Measurements from ENCODE around the gene KLHL3.

KLHL3 gene

DNA sequence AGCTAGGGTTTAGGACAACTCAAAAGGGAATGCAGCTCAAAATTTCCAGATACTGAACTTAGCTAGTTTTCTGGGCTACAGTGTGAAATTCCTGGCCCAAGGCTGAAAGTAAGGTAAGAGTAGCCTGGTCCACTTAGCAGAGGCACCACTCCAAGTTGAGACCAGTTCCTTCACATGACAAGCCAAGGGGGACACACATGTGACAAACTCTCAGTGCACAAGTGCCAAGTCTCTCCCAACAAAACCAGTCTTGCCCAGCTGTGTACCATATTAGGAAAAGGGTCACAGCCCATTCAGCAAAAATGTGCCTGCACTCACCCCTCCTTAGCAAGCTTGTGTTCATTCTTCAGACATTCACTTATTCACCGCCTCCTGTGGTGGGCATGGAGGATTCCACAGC, 27.8 kb downstream of the KLHL3 start:
- Histone ChIP-seq H3K27ac (ENCODE audit: low read depth, low read length) (no peak overlapping the region), H3K4me3 (ENCODE audit: low read length) (no peak overlapping the region), H3K4me1 (ENCODE audit: insufficient read depth, low read length) (no peaks in the 10 kb centered on the region), H3K9ac (ENCODE audit: low read depth, low read length) (no peak overlapping the region), H3K9me3 (ENCODE audit: insufficient read depth, low read depth, low read length) (peaks cover 3% of the 10 kb centered on the region), H3K27me3 (ENCODE audit: insufficient read depth, low read length) (no peaks in the 10 kb centered on the region), H3K36me3 (ENCODE audit: insufficient read depth, low read length) (peaks cover 10% of the 10 kb centered on the region)
- WGBS: 100% methylated on average over 1 of the region's 1 CpG

DNA sequence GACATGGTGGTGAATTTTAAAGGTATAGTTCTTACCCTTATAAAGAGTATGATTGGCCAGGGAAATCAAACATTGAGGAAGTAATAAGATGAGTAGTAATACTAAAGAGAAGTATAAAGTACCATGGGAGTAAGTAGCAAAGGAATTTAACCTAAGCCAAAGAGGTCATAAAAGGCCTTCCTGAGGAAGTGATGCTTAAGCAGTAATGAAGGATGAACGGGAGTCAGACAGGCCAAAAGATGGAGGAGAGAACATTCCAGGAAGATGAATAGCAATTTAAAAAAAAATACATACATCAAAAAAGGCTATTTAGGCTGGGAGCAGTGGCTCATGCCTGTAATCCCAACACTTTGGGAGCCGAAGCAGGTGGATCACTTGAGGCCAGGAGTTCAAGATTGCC, 29.0 kb downstream of the KLHL3 start:
- Histone ChIP-seq H3K36me3 (ENCODE audit: insufficient read depth, low read length) (peaks cover 10% of the 10 kb centered on the region; the same call in 1 of the 2 replicates), H3K27ac (ENCODE audit: low read depth, low read length) (no peak overlapping the region), H3K9ac (ENCODE audit: low read depth, low read length) (no peak overlapping the region), H3K4me1 (ENCODE audit: insufficient read depth, low read length) (no peaks in the 10 kb centered on the region), H3K4me3 (ENCODE audit: low read length) (no peak overlapping the region), H3K9me3 (ENCODE audit: insufficient read depth, low read depth, low read length) (no peaks in the 10 kb centered on the region), H3K27me3 (ENCODE audit: insufficient read depth, low read length) (no peaks in the 10 kb centered on the region)
- 95% methylated on average over 2 of the region's 2 CpGs for WGBS

DNA sequence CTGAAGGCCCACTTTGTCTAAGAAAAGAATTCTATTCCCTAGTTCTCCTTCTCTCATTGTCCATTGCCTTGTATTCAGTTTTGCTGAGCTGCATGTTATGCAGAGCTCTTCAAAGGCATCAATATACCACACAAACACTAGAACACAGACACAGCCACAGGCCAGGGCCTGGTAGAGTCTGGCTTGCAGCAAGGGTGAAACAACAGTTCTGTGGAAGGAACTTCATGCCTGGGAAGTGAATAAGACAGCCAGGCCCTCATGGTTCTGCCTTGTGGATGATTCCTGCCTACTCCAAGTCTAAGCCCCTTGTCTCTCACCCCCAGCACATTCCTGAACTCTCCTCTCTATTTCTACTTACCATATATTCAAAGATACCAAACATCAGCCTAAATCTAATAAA, 30.8 kb downstream of the KLHL3 start:
- no peak overlapping the region for H3K9ac ChIP-seq (ENCODE audit: low read depth, low read length)
- H3K4me1 ChIP-seq (ENCODE audit: insufficient read depth, low read length): no peaks in the 10 kb centered on the region
- H3K27me3 ChIP-seq (ENCODE audit: insufficient read depth, low read length): no peaks in the 10 kb centered on the region
- peaks cover 10% of the 10 kb centered on the region; the same call in 1 of the 2 replicates for H3K36me3 ChIP-seq (ENCODE audit: insufficient read depth, low read length)
- H3K9me3 ChIP-seq (ENCODE audit: insufficient read depth, low read depth, low read length): no peaks in the 10 kb centered on the region
- no peak overlapping the region for H3K4me3 ChIP-seq (ENCODE audit: low read length)
- H3K27ac ChIP-seq (ENCODE audit: low read depth, low read length): no peak overlapping the region

DNA sequence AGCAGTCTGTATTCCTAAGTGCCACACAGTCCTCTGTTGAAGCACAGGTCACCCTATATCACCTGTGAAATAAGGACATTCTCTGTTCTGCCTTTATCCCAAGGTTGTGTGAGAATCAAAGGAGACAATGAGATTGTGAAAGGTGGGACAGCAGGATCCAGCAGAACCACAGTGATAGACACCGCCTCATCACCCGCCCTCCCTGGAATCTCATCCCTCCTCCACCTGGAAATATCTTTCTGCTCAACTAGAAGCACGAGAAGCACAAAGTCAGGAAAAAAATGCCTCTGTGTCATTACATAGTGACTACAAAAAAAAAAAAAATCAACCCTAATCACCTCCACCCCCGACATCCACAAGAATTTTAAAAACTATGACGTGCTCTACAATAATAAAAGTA, 32.3 kb downstream of the KLHL3 start:
- Histone ChIP-seq H3K36me3 (ENCODE audit: insufficient read depth, low read length) (0 out of 2 replicates have a peak, but pooled peaks cover 4% of the 10 kb centered on the region), H3K27ac (ENCODE audit: low read depth, low read length) (no peak overlapping the region), H3K4me1 (ENCODE audit: insufficient read depth, low read length) (no peaks in the 10 kb centered on the region), H3K9me3 (ENCODE audit: insufficient read depth, low read depth, low read length) (no peaks in the 10 kb centered on the region), H3K9ac (ENCODE audit: low read depth, low read length) (no peak overlapping the region), H3K4me3 (ENCODE audit: low read length) (no peak overlapping the region), H3K27me3 (ENCODE audit: insufficient read depth, low read length) (no peaks in the 10 kb centered on the region)
- WGBS: 92% methylated on average over 5 of the region's 5 CpGs

DNA sequence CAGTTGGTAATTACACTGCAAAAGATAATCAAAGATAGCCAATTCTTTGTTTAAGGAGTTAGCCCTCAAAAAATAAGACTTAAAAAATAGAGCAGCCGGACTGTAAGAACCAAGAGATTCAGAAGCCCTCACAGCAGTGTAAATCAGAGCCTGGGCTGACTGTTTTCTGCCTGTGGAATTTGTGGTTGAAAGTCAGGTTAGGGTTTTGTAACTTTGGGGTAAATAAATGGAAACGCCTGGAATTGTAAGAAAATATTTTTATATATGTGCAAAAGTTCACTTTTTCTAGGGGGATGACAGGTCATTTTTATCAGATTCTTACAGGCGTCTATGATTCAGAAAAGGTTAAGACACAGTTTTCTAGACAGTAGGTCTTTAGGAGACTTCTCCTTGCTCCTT, 35.6 kb downstream of the KLHL3 start:
- Histone ChIP-seq H3K36me3 (ENCODE audit: insufficient read depth, low read length) (peaks cover 16% of the 10 kb centered on the region), H3K27ac (ENCODE audit: low read depth, low read length) (no peak overlapping the region), H3K4me3 (ENCODE audit: low read length) (no peak overlapping the region), H3K27me3 (ENCODE audit: insufficient read depth, low read length) (no peaks in the 10 kb centered on the region), H3K9me3 (ENCODE audit: insufficient read depth, low read depth, low read length) (no peaks in the 10 kb centered on the region), H3K9ac (ENCODE audit: low read depth, low read length) (no peak overlapping the region), H3K4me1 (ENCODE audit: insufficient read depth, low read length) (no peaks in the 10 kb centered on the region)
- WGBS: 90% methylated on average over 3 of the region's 3 CpGs

DNA sequence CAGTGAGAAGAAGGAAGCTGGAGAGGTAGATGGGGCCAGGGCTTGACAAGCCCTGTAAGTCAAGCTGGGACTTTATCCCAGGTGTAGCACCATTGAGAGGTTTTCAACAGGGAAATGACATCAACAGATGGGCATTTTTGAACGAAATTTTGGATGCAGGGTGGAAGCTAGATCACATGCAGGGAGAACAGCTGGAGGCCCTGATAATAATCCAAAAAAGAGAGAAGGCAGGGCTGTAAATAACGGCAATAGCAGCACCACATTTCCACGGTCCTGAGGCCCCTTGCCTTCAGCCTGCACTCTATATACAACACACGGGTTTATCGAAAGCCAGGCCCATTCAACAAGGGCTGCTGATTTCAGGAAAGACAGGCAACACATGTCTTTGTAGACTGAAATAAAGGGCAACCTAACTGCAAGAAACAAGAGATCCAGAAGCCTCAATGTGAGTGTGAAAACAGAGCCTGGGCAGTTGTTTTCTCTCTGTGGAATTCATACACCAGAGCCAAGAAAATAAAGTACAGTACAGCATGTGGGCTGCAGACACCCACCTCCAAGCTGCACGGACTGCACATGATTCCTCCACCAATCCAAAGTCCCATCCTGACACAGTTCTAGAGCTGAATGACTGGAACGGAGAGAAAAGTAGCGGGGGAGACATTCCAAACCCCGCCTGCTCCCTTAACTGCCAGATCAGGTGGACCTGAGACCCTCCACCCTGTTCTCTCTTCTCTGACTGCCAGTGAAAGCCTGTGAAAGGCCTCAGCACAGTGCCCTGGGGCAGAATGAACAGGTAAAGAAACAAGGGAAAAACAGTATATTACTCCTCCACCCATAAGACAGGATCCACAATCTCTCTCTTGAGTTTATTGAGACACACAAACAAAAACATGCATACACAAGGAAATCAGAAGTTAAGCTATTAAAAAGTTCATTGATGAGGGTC, 36.3 kb downstream of the KLHL3 start:
- WGBS: 82% methylated on average over 9 of the region's 9 CpGs
- Histone ChIP-seq H3K27me3 (ENCODE audit: insufficient read depth, low read length) (no peaks in the 10 kb centered on the region), H3K36me3 (ENCODE audit: insufficient read depth, low read length) (peaks cover 16% of the 10 kb centered on the region), H3K27ac (ENCODE audit: low read depth, low read length) (no peak overlapping the region), H3K9me3 (ENCODE audit: insufficient read depth, low read depth, low read length) (no peaks in the 10 kb centered on the region), H3K4me1 (ENCODE audit: insufficient read depth, low read length) (no peaks in the 10 kb centered on the region), H3K9ac (ENCODE audit: low read depth, low read length) (no peak overlapping the region), H3K4me3 (ENCODE audit: low read length) (no peak overlapping the region)

DNA sequence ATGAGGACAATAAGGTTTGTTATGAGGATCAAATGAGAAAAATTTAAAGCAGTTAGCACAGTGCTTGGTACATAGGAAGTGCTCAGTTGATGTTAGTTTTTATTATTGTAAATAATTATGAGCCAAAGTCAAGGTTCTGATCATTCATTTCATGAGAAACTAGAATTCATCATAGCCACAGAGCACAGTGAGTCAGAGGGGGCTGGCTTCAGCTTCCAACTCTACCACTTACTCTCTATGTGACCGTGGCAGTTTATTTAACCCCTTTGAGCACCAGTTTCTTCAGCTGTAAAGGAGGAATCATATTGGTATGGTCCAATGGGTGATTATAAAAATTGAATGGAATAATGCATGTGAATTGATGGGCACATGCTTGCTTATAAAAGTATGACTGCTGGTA, 39.4 kb downstream of the KLHL3 start:
- H3K27me3 ChIP-seq (ENCODE audit: insufficient read depth, low read length): no peaks in the 10 kb centered on the region
- WGBS: 0% methylated on average over 1 of the region's 1 CpG

DNA sequence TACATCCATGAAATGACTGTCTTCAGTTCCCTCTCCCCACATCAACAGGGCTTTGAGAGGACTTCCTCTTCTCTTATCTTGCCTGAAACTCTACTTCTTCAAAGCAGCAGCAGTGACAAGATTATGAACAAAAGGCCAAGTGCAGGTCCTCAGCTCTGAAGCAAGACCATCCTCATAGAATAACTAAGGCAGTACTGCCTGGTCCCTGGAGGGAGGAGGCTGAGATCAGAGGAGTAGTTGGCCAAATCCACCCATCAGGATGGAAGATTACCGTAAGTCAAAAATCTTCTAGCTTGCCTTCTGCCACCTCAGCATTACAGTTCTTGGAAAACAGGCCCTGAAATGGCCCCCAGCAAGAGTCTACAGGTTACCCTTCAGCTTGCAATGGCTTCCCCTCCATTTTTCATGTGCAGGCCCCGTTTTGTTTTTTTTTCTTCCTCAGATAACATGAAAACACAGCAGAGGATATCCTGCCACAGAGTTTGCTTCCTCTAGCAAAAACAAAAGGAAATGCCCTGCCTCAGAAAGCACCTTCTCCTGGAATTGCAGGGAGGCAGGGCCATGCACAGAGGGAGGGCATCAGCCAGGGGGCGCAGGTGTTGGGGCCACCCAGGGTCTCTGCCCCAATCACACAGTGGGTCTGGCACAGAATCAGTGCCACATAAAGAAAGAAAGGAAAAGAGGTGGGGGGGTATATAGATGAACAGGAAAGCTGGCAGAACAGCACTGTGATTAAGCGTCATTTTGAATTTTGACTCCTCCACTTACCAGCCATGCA, 40.0 kb downstream of the KLHL3 start:
- peaks cover 25% of the 10 kb centered on the region for H3K36me3 ChIP-seq (ENCODE audit: insufficient read depth, low read length)
- H3K9me3 ChIP-seq (ENCODE audit: insufficient read depth, low read depth, low read length): no peaks in the 10 kb centered on the region
- H3K4me3 ChIP-seq (ENCODE audit: low read length): no peak overlapping the region
- H3K27ac ChIP-seq (ENCODE audit: low read depth, low read length): no peak overlapping the region
- H3K27me3 ChIP-seq (ENCODE audit: insufficient read depth, low read length): no peaks in the 10 kb centered on the region
- H3K4me1 ChIP-seq (ENCODE audit: insufficient read depth, low read length): no peaks in the 10 kb centered on the region
- no peak overlapping the region for H3K9ac ChIP-seq (ENCODE audit: low read depth, low read length)
- WGBS: 92% methylated on average over 3 of the region's 4 CpGs

More for the DNA sequence above, 39.4 kb downstream of the KLHL3 start:
- peaks cover 21% of the 10 kb centered on the region for H3K36me3 ChIP-seq (ENCODE audit: insufficient read depth, low read length)
- no peak overlapping the region for H3K9ac ChIP-seq (ENCODE audit: low read depth, low read length)
- H3K9me3 ChIP-seq (ENCODE audit: insufficient read depth, low read depth, low read length): no peaks in the 10 kb centered on the region
- H3K4me3 ChIP-seq (ENCODE audit: low read length): no peak overlapping the region
- no peak overlapping the region for H3K27ac ChIP-seq (ENCODE audit: low read depth, low read length)
- no peaks in the 10 kb centered on the region for H3K4me1 ChIP-seq (ENCODE audit: insufficient read depth, low read length)

DNA sequence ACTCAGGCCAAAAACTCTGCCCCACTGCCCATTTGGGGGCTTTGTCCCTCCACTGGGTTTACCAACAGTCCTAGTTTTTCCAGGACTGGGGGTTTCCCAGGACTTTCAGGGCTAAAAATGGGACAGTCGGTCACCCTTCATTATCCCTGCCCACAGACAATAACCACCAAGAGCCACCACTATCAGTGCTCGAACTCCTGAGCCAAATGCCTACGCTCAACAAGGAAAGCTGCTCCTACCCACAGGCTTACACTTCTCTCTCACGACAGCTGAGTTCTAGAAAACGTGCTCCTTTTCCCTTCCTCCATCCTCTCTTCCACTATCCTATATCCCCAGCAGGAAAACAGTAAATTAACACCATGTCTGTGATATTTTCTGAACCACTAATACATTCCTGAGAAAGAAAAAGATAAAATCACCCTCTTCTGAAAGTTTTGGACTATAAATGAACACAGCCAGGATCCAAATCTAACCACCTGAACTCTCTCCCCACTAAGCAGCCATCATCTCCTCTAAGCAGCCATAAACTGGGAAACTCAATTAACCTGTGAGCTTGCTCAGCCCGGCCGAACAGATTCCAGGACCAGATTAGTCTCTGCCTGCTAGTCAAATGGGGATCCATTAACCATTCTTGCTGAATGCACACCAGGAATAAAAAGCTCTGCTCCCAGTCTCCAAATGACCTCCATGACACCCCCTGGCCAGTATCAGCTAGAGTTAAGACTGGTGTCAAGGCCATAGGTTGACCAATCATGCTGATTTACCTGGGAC, 41.8 kb downstream of the KLHL3 start:
- 93% methylated on average over 7 of the region's 7 CpGs for WGBS
- Histone ChIP-seq H3K4me3 (ENCODE audit: low read length) (no peak overlapping the region), H3K9me3 (ENCODE audit: insufficient read depth, low read depth, low read length) (peaks cover 3% of the 10 kb centered on the region; the same call in 1 of the 2 replicates), H3K36me3 (ENCODE audit: insufficient read depth, low read length) (peaks cover 29% of the 10 kb centered on the region), H3K27me3 (ENCODE audit: insufficient read depth, low read length) (no peaks in the 10 kb centered on the region), H3K27ac (ENCODE audit: low read depth, low read length) (no peak overlapping the region), H3K9ac (ENCODE audit: low read depth, low read length) (no peak overlapping the region), H3K4me1 (ENCODE audit: insufficient read depth, low read length) (no peaks in the 10 kb centered on the region)

DNA sequence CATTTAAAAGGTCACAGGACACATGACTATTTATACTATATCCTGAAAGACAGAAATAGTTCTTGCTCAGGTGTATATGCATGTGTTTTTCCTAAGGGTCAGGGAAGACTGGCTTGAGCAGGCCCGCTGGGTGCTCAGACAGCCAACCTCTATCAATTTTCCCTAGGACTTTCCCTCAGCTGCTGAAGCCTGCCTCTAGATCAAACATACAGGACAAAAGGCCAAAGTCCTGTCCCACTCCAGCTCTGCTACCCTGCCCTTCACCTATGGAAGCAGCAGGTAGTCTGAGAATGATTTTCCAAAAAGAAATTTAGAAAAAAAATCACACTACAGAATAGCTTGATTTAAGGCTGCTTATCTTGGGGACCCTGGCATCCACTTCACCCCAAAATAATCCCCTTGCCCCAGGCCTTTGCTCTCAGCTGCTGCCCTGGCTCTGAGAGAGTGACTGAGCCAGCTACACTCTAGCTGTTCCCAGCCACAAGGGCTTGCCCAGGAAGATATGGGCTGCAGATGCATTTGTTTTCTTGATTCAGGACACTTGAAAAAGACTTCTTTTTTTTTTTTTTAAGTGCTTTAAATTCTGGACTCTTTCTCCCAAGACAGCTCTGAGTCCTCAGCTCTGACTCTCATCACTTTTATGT, 42.5 kb downstream of the KLHL3 start:
- H3K4me3 ChIP-seq (ENCODE audit: low read length): no peak overlapping the region
- peaks cover 3% of the 10 kb centered on the region; the same call in 1 of the 2 replicates for H3K9me3 ChIP-seq (ENCODE audit: insufficient read depth, low read depth, low read length)
- H3K27me3 ChIP-seq (ENCODE audit: insufficient read depth, low read length): no peaks in the 10 kb centered on the region
- H3K36me3 ChIP-seq (ENCODE audit: insufficient read depth, low read length): peaks cover 29% of the 10 kb centered on the region
- 95% methylated on average over 1 of the region's 1 CpG for WGBS
- H3K4me1 ChIP-seq (ENCODE audit: insufficient read depth, low read length): no peaks in the 10 kb centered on the region
- no peak overlapping the region for H3K27ac ChIP-seq (ENCODE audit: low read depth, low read length)
- no peak overlapping the region for H3K9ac ChIP-seq (ENCODE audit: low read depth, low read length)

All from HUES64 (cell line).